Skin epidermis (tissue), 12 donors: ENCODE measurements around the gene TOX2.

Experiments used
- H3K27ac ChIP-seq, 21 experiments: fragments of 200-600 bp; sonication (generic) in 11 of 21; one replicate each; pipeline ENCODE4 v1.5.0; 2020; ENCODE audit warnings: mild to moderate bottlenecking in 3 of 21, inconsistent platforms in 2 of 21, moderate library complexity in 2 of 21
- H3K4me3 ChIP-seq, 7 experiments: fragments of 200-600 bp; sonication (generic) in 2 of 7; one replicate each; pipeline ENCODE4 v1.5.0; 2020; ENCODE audit warnings: inconsistent platforms in 2 of 7, mild to moderate bottlenecking in 2 of 7, moderate library complexity in 1 of 7

TOX2 gene

DNA sequence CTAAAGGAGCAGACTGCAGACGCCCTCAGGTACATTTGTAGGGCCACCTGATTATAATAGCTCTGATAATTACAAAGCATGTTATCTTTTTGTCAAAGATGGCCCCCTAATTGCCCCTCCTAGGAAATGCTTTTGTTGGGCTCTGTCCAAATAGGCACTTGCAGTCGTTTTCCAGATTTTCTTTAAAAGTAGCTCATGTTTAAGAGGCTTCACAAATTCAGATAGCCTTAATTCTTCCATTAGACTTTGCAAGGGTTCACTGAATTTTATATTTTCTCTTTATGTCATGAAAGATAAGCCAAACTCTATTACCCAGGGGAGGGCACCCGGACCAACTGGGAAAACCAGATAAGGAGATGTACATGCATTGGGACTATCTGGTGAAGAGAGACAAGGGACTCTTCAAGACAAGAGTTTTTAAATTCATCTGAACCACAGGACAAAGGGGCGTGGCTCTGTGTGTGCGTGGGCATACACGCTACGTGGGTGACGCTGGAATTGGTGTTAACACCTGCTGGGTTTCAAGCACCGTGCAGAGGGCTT lies 95.6 kb downstream of the TOX2 start:
- H3K4me3 ChIP-seq, result no peak overlapping the region
- no peak overlapping the region for H3K27ac ChIP-seq

GRCh38 chr20:44011251-44011940 lies 96.7 kb downstream of the TOX2 start:
- Histone ChIP-seq H3K27ac (no peak overlapping the region), H3K4me3 (no peak overlapping the region)

DNA sequence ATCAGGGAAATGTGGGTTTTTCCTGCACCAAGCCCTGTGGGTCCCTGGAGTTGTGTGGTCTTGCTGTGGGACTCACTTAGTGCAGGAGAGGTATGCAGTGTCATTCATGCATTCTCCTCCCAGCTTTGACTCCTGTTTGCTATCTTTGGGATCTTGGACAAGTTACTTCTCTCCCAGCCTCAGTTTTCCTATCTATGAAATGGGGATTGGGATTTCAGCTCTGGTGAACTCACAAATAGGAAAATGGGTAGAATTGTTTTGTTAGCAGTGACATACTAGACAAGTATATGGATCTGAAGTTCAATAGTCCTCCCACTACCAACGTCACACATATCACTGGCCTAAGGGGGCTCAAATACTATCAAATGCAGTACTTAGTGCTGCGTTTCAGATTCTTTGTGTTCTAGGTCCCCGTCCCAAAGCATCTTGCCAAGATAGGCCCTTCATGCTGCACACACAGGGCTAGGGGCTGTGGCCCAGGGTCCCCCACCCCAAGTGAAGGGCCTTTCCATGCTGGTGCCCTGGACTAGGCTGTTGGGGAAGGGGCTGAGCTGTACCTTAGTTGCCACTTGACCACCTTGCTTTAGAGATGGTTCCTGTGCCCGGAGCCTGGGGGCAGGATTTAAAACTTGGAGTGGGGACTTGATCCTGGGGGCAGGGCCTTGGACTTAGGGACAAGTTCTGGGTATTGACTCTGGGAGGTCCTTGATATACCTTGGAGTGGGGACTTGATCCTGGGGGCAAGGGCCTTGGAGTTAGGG lies 98.0 kb downstream of the TOX2 start:
- Histone ChIP-seq H3K4me3 (no peak overlapping the region), H3K27ac (no peak overlapping the region)

DNA sequence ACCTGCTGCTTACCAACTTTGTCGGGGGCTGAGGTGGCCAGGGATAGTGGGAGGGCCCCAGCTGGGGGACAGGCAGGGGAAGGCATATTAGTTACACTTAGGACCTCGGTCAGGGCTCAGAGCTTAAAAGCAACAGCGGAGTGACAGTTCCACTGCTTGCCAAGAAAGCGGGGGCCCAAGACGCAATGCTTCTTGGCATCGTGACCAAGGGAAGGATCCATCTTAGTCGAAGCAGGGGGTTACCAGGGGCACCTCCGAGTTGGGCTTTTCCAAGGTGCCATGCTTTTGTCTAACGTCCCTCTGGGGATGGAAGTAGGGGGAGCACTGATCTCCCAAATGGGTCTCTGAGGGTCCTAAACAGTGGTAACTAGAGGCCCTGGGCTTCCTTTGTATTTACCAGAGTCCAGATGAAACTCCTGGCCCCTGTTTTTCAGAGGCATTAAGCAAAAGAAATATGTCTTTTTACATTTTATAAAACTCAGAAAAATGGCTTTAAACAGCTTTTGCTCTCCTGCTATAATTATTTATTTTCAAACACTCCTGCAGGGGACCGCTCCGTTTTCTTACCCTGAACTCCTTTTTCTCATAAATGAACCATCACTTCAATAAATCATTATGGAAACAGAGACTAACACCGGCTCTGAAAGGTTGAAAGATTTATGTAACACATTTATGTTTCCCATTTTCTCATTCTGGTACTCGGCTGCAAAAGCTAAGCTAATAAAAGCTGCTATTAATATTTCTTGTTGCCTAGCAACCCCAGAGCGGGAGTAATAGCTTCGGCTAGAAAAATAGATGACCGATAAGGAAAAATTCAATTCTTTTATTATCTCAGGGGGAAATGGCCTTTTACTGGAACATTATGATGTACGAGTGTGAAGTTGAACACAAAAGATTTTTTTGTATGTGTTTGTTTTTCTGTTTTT lies 100.4 kb downstream of the TOX2 start:
- no peak overlapping the region for H3K27ac ChIP-seq

DNA sequence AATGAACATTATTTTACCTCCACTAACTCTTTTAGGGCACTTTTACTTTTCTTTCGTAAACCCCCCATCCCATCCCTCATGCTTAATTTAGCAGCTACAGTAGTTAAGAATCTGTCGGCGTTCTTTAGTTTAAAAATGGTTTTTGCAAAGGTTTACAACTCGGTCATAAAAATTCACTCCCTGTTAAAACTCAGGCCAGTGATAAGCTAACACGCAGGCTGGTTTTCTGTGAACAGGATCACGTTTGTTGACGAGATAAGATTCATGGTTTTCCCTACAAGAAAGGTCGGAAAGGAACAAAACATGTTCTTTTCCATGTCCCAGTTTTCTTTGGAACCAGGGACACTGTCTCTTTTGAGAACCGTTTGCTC lies 101.1 kb downstream of the TOX2 start:
- no peak overlapping the region for H3K4me3 ChIP-seq
- no peak overlapping the region for H3K27ac ChIP-seq

More for the DNA sequence above, 100.4 kb downstream of the TOX2 start:
- no peak overlapping the region for H3K4me3 ChIP-seq

DNA sequence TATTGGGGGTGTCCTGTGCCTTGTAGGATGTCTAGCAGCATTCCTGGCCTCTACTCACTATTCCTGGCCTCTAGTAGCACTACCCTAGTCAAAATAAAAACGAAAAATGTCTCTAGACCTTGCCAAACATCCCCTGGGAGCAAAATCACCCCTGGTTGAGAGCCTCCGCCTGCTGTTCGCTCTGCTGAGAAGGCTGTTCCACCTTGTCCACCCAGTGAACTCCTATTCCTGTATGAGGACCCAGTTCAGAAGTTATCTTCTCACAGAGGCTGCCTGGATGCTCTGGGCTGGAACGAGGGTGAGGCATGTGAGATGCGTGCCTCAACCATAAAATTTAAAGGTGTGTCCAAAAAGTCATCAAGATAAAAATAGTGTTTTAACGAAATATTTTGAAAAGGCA lies 101.9 kb downstream of the TOX2 start:
- no peak overlapping the region for H3K27ac ChIP-seq

DNA sequence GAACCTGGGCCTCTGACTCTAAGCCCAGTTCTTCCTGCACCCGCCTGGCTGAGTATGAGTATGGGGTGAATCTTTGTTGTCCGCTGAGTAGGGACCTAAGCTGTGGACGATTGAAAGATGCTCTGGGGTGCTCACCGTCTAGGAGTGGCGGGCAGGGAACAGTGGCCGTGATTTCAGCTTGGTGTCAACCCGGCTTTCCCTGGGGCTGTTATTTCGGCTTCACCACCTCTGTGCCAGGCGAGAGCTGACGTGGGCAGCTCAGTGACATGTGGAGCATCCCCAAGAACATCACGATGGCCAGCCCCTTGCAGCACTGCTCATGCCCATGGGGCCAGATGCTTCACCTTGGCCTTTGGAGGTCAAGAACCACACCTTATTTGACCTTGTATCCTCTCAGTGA lies 102.6 kb downstream of the TOX2 start:
- no peak overlapping the region for H3K4me3 ChIP-seq
- no peak overlapping the region for H3K27ac ChIP-seq

More for the DNA sequence above, 101.9 kb downstream of the TOX2 start:
- no peak overlapping the region for H3K4me3 ChIP-seq

DNA sequence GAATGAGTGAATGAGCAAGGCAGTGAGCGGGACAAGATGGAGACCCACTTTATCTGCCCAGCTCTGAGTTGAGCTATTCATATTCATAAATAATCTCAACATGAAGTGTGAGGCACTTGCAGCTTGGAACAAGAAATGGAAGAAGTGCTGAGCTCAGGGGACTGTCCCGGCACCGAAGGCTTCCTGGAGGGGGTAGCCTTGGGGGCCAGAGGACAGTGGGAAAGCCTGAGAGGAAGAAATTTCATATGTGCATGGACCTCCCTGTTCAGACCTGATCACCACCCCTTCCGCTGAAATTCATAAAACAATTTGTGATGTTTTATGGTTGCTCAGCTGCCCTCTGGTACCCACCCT lies 103.2 kb downstream of the TOX2 start:
- no peak overlapping the region for H3K27ac ChIP-seq
- H3K4me3 ChIP-seq, result no peak overlapping the region

GRCh38 chr20:44018259-44018941 lies 103.7 kb downstream of the TOX2 start:
- Histone ChIP-seq H3K27ac (no peak overlapping the region), H3K4me3 (no peak overlapping the region)

GRCh38 chr20:44018942-44019637 lies 104.4 kb downstream of the TOX2 start:
- Histone ChIP-seq H3K27ac (no peak overlapping the region), H3K4me3 (no peak overlapping the region)

DNA sequence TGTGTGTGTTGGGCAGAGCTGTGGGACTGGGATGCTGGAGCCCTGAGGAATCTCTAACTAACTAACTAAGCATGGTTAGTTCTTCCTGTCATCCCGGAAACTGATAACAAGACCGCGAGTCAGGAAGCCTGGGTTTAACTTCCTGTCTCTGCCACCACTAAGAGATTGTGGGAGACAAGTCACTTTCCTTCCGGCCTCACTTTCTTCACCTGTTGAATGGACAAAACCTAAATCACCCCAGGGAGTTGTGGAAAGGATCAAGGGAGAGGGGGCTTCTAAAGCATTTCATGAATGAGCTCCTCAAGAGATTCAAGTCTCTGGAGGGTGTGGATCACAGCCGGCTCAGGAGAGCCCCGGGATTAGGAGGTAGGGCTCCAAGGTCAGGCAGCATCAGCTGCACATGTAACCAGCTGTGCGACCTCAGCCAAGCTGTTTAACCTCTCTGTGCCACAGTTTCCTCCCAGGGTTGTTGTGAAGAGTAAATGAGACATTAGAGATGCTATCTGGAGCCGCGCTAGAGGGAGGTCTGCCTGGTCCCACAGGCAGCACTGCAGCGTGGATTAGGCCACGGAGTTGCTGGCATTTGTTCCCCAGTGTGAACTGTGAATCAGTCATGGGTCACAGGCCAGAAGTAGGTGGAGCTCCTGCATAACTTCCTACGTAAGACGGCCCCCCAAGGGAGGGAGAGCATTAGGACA lies 105.1 kb downstream of the TOX2 start:
- no peak overlapping the region for H3K4me3 ChIP-seq

DNA sequence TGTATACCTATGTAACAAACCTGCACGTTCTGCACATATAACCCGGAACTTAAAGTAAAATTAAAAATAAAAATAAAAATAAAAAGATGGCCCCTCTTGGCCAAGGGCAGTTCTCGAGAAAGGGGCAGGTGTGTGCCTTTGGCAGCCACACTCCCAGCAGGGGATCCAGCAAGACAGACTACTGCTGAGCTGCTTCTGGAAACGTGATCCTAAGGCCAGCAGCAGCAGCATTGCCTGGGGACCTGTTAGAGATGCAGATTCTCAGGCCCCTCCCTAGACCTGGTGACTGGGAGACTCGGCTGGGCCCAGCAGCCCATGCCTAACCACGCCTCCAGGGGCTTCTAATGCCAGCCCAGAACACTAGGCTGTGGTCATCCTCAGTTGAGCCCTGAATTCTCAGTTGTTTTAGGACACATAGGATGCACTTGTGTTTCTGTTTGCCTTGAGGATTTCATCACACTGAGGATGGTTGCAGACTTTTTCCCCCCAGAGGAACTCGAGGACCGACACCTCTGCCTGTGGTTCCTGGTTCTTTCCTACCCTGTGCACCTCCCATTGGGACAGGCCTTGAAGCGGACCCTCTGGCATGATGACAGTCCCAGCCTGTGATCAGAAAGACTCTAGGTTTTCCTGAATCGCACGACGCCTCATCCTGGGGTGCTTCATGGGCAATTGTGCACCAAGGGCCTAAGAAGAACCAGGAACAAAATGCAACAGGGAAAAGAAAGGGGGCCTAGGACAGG lies 105.9 kb downstream of the TOX2 start:
- Histone ChIP-seq H3K27ac (no peak overlapping the region), H3K4me3 (no peak overlapping the region)

More for the DNA sequence above, 105.1 kb downstream of the TOX2 start:
- H3K27ac ChIP-seq, result no peak overlapping the region

DNA sequence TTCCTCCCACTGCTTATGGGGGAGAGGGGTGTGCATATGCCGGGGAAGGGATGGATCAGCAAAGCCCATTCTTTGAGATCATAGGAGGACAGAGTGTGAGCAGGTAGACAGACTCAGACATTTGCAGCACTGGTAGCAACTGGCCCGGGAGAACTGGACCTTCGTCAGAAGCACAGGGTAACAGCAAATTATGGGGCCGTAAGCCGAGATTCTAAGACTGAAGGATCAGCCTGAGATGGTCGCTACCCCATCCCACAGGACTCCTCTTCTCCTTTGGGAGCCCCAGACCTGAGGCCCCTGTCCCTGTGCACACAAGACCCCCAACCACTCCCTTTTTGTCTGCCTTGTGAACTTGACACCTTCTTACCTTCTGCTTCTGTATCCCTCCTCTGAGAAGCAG lies 106.5 kb downstream of the TOX2 start:
- Histone ChIP-seq H3K27ac (no peak overlapping the region), H3K4me3 (no peak overlapping the region)

GRCh38 chr20:44021900-44022299 lies 107.2 kb downstream of the TOX2 start:
- no peak overlapping the region for H3K4me3 ChIP-seq
- no peak overlapping the region for H3K27ac ChIP-seq

DNA sequence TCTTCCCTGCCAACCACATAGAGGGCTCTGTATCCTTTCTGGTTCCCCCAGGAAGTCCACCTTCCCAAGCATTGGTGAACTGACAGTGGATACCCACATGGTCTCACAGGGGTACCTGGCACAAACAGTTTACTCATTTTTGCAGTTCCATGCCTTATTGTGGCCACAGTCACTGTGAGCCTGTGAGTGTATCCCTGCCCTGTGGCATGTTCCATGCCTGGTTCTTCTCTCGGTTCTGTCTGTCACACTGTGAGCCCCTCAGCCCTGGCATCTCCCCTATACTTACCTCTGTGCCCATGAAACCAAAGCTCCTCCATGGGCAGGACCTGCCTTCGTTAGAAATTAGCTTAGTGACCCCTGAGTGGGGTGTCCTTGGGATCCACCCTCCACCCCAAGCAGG lies 107.8 kb downstream of the TOX2 start:
- Histone ChIP-seq H3K27ac (no peak overlapping the region), H3K4me3 (no peak overlapping the region)

DNA sequence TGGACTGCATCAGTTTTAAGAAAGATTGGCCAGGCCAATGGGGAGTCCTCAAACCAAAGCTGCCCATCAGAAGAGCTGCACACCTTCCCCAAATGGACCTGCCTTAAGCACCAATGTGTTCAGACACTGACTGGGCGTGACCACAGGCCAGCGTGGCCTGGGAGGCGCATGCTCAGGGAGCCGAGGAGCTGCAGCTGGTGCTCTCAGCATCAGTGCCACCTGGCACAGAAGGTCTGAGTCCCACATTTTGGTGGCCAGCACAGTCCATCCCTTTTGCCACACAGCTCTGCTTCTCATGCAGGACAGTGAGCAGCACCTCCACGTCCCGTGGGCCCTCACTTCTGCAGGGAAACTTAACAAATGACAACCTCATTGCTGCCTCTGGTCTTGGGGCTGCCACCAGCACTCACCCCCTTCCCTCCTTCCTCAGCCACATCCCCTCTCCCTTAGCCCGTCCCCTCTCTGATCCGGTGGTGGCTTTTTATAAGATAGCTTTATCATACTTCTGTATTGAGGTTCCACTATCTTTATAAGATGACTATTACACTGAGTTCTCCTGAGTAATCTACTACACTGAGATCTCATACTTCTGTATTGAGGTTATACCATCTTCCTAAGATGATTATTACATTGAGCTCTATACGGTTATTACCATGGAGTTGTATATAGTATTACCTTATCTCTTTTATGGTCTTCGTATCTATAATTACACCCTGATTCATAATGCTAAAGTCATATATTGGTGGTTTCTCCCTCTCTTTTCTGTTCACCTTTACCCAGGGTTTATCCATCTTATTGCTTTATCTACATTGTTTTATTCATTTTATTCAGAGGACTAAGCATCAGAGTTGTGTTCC lies 109.1 kb downstream of the TOX2 start:
- Histone ChIP-seq H3K4me3 (no peak overlapping the region), H3K27ac (no peak overlapping the region)
